Tibial nerve (tissue), 4 donors: ENCODE data around the gene VARS2. TPM values are rescaled to one million over a fixed set of nuclear protein-coding genes. Genes with fewer than 3 reads are reported as not detected.

Source experiments
- DNase-seq, 2 donors: peaks; one replicate each; pipeline ENCODE4 v3.0.0-alpha.2; 2019; ENCODE audit warnings: low spot score in 2 of 2
- H3K27ac ChIP-seq, 4 donors: fragments of 200-600 bp; sonication (generic) in 3 of 4; one replicate each; pipeline ENCODE4 v1.5.1; 2017 to 2019; ENCODE audit warnings: mild to moderate bottlenecking in 1 of 4
- H3K27me3 ChIP-seq, 2 donors: fragments of 200-600 bp; sonication (generic) in 1 of 2; one replicate each; pipeline versions ENCODE4 v1.5.1 to v1.6.0; 2017 to 2019
- H3K36me3 ChIP-seq, 3 donors: fragments of 200-600 bp; sonication (generic); one replicate each; pipeline ENCODE4 v1.5.1; 2018 to 2019
- H3K4me1 ChIP-seq, 4 donors: fragments of 200-600 bp; sonication (generic) in 3 of 4; one replicate each; pipeline ENCODE4 v1.5.1; 2017 to 2019
- H3K4me3 ChIP-seq, 4 donors: fragments of 200-600 bp; sonication (generic) in 3 of 4; one replicate each; pipeline ENCODE4 v1.5.1; 2017 to 2019; ENCODE audit warnings: mild to moderate bottlenecking in 1 of 4, moderate library complexity in 1 of 4
- H3K9me3 ChIP-seq, 4 donors: fragments of 200-600 bp; sonication (generic) in 3 of 4; one replicate each; pipeline ENCODE4 v1.5.1; 2017 to 2019
- CTCF ChIP-seq, 5 experiments: fragments of 200-600 bp in 3 of 5; fragments of 450-650 bp in 2 of 5; sonication (generic) in 3 of 5; IDR thresholded peaks; one replicate each; pipeline ENCODE4 v1.5.1; 2016 to 2019; ENCODE audit warnings: antibody characterized with exemption in 5 of 5, mild to moderate bottlenecking in 3 of 5, moderate library complexity in 2 of 5
- EP300 ChIP-seq, 2 donors: sonication (generic); formaldehyde crosslinking; IDR thresholded peaks; one replicate each; pipeline ENCODE4 v1.6.1; 2017; ENCODE audit warnings: antibody characterized with exemption in 2 of 2, mild to moderate bottlenecking in 1 of 2
- POLR2A ChIP-seq, 2 donors: fragments of 450-650 bp; IDR thresholded peaks; one replicate each; pipeline ENCODE4 v1.6.1; 2017; ENCODE audit warnings: antibody characterized with exemption in 2 of 2, mild to moderate bottlenecking in 2 of 2, moderate library complexity in 2 of 2
- WGBS, 2 donors: methylation state at CpG; one replicate each; pipeline ENCODE4 v1.1.5; 2018; 5-methylcytosine and 5-hydroxymethylcytosine counted together
- total RNA-seq, 4 donors: library from RNA; depleted of rRNA; stranded (reverse); fragments of >200 nt; gene quantifications; one replicate each; pipeline ENCODE4 v1.1.0, GENCODE V29; 2016

The VARS2 gene
- total RNA-seq, 4 donors from 2014 or later = 22.6 to 26.2 (median 24.7) TPM

GRCh38 chr6:30893001-30893591, 20.9 kb upstream of the VARS2 start:
- Histone ChIP-seq H3K27ac (no peak overlapping the region), H3K4me3 (no peak overlapping the region), H3K4me1 (peaks cover 0 to 30% (median 11%) of the 10 kb centered on the region in 4 donors), H3K27me3 (no peaks in the 10 kb centered on the region), H3K9me3 (no peaks in the 10 kb centered on the region), H3K36me3 (peaks cover 0 to 85% (median 8%) of the 10 kb centered on the region in 3 donors)
- 74 to 78% methylated on average over 8 to 16 of the region's 16 CpGs for WGBS, 2 donors
- no peak for DNase-seq
- TF ChIP-seq POLR2A (IDR thresholded peaks at IDR 0.05) (no peak), CTCF (IDR thresholded peaks at IDR 0.05) (no peak), EP300 (IDR thresholded peaks at IDR 0.05) (no peak)

- H3K9me3 ChIP-seq = no peaks in the 10 kb centered on the region
- H3K4me3 ChIP-seq = no peak overlapping the region
- H3K4me1 ChIP-seq = peaks cover 0 to 24% (median 9%) of the 10 kb centered on the region in 4 donors
- peaks cover 0 to 91% (median 8%) of the 10 kb centered on the region in 3 donors for H3K36me3 ChIP-seq
- no peak overlapping the region for H3K27ac ChIP-seq
- DNase-seq = no peak
- H3K27me3 ChIP-seq = no peaks in the 10 kb centered on the region
- 84 to 88% methylated on average over 8 of the region's 8 CpGs for WGBS, 2 donors
- TF ChIP-seq CTCF (IDR thresholded peaks at IDR 0.05) (no peak), POLR2A (IDR thresholded peaks at IDR 0.05) (no peak), EP300 (IDR thresholded peaks at IDR 0.05) (no peak)
Observed at GRCh38 chr6:30893666-30894065, 20.4 kb upstream of the VARS2 start.

- H3K36me3 ChIP-seq = peaks cover 0 to 93% (median 11%) of the 10 kb centered on the region in 3 donors
- H3K9me3 ChIP-seq = no peaks in the 10 kb centered on the region
- no peak for DNase-seq
- peaks cover 0 to 17% (median 7%) of the 10 kb centered on the region in 4 donors for H3K4me1 ChIP-seq
- H3K27me3 ChIP-seq = no peaks in the 10 kb centered on the region
- no peak overlapping the region for H3K27ac ChIP-seq
- WGBS, 2 donors = 81 to 90% methylated on average over 12 of the region's 12 CpGs
- no peak for TF ChIP-seq CTCF (IDR thresholded peaks at IDR 0.05)
- no peak for TF ChIP-seq EP300 (IDR thresholded peaks at IDR 0.05)
- no peak overlapping the region for H3K4me3 ChIP-seq
Observed at GRCh38 chr6:30894381-30894780, 19.7 kb upstream of the VARS2 start.

- Histone ChIP-seq H3K27ac (no peak overlapping the region), H3K36me3 (peaks cover 0 to 94% (median 8%) of the 10 kb centered on the region in 3 donors), H3K4me1 (peaks cover 0 to 12% (median 5%) of the 10 kb centered on the region in 4 donors), H3K4me3 (no peak overlapping the region), H3K9me3 (no peaks in the 10 kb centered on the region), H3K27me3 (no peaks in the 10 kb centered on the region)
- no peak for DNase-seq
- 84 to 88% methylated on average over 3 of the region's 3 CpGs for WGBS, 2 donors
- no peak for TF ChIP-seq CTCF (IDR thresholded peaks at IDR 0.05)
- TF ChIP-seq POLR2A (IDR thresholded peaks at IDR 0.05) = no peak
- no peak for TF ChIP-seq EP300 (IDR thresholded peaks at IDR 0.05)
Observed at GRCh38 chr6:30894935-30895334, 19.1 kb upstream of the VARS2 start.

GRCh38 chr6:30895343-30895742, 18.7 kb upstream of the VARS2 start:
- 79 to 82% methylated on average over 10 of the region's 10 CpGs for WGBS, 2 donors
- H3K27me3 ChIP-seq = no peaks in the 10 kb centered on the region
- peaks cover 0 to 94% (median 8%) of the 10 kb centered on the region in 3 donors for H3K36me3 ChIP-seq
- H3K4me3 ChIP-seq = no peak overlapping the region
- H3K27ac ChIP-seq = no peak overlapping the region
- no peak for DNase-seq
- no peaks in the 10 kb centered on the region for H3K9me3 ChIP-seq
- H3K4me1 ChIP-seq = peaks cover 0 to 8% (median 3%) of the 10 kb centered on the region in 4 donors
- TF ChIP-seq CTCF (IDR thresholded peaks at IDR 0.05) (no peak), EP300 (IDR thresholded peaks at IDR 0.05) (no peak), POLR2A (IDR thresholded peaks at IDR 0.05) (no peak)
